Measurements from ENCODE around the gene INKA1. TPM values are rescaled to one million over a fixed set of nuclear protein-coding genes. Genes with fewer than 3 reads are reported as not detected.

INKA1 gene
- total and polyA plus RNA-seq, 9 of the 15 experiments (the other 6 are each of a cell fraction or from before 2014, with no cell fraction given), result 0.55 to 13.9 (median 6.7) TPM

- 30% methylated on average over 1 of the region's 1 CpG for WGBS (ENCODE audit: insufficient coverage, low coverage, missing lambda C conversion rate)
- TF ChIP-seq MYBL2 (IDR thresholded peaks at IDR 0.05; ENCODE audit: low read depth) (no peak), MYBL2 (CRISPR knock-in tag; IDR thresholded peaks at IDR 0.05; ENCODE audit: borderline replicate concordance) (no peak), MTA2 (IDR thresholded peaks at IDR 0.05; ENCODE audit: low read depth) (no peak), GTF2A2 (tag; IDR thresholded peaks at IDR 0.05) (no peak), ATF4 (CRISPR knock-in tag; IDR thresholded peaks at IDR 0.05) (no peak), ZNF277 (CRISPR knock-in tag; IDR thresholded peaks at IDR 0.05; ENCODE audit: borderline replicate concordance) (no peak), ZNF311 (CRISPR knock-in tag; IDR thresholded peaks at IDR 0.05) (no peak), LCOR (CRISPR knock-in tag; IDR thresholded peaks at IDR 0.05) (no peak), EZH2 (IDR thresholded peaks at IDR 0.05; ENCODE audit: borderline replicate concordance, low read depth, low read length) (no peak), ELF4 (CRISPR knock-in tag; IDR thresholded peaks at IDR 0.05) (no peak), SMAD2 (IDR thresholded peaks at IDR 0.05; ENCODE audit: low read depth, low read length) (no peak), DNMT1 (IDR thresholded peaks at IDR 0.05) (no peak), FOS (IDR thresholded peaks at IDR 0.05; ENCODE audit: extremely low read depth, insufficient read length) (no peak), ELK3 (CRISPR knock-in tag; IDR thresholded peaks at IDR 0.05) (no peak), CCAR2 (IDR thresholded peaks at IDR 0.05; ENCODE audit: low read depth, low read length) (no peak), DMBX1 (CRISPR knock-in tag; IDR thresholded peaks at IDR 0.05; ENCODE audit: borderline replicate concordance) (no peak), GMEB1 (CRISPR knock-in tag; IDR thresholded peaks at IDR 0.05) (no peak)
- BruUV-seq (replicated peaks), result no TSS peak
- in situ Hi-C loops (cut with MboI) (no loop called here), intact Hi-C loops (cut with micrococcal nuclease) (no loop called here)
- H4K20me1 ChIP-seq (replicated peaks; ENCODE audit: control insufficient read depth, insufficient read depth, low read length), result peaks cover 13% of the 10 kb centered on the region; the same call in 1 of the 2 replicates
- no peak overlapping the region for H3K4me3 ChIP-seq
- H3K27ac ChIP-seq (ENCODE audit: extremely low read depth, low read depth, low read length), result no peak overlapping the region
- CTCF ChIA-PET (ENCODE audit: low intra/inter-chr PET ratio), result no interaction called here
- H3K4me2 ChIP-seq (ENCODE audit: insufficient read depth, low read length), result no peak overlapping the region
- no peaks in the 10 kb centered on the region; a peak in 1 of 5 replicates for H3K4me1 ChIP-seq (replicated peaks in 1 of 2; ENCODE audit: control insufficient read depth in 2 of 2, insufficient read depth in 2 of 2, low read length in 2 of 2)
- ATAC-seq, result no peak
- no peaks in the 10 kb centered on the region for H3K27me3 ChIP-seq (ENCODE audit: control insufficient read depth in 2 of 2, insufficient read depth in 2 of 2, low read length in 2 of 2)
- no peak for DNase-seq (ENCODE audit: extremely low read depth in 1 of 4, low spot score in 3 of 4)
- FAIRE-seq, result no peak
- 0 out of 3 replicates have a peak, but pooled peaks cover 7% of the 10 kb centered on the region for H3K36me3 ChIP-seq (ENCODE audit: control insufficient read depth, insufficient read depth, low read length)
- H3K9ac ChIP-seq (ENCODE audit: insufficient read depth in 1 of 2, low read depth in 2 of 2, low read length in 2 of 2), result no peak overlapping the region
- H3K9me1 ChIP-seq (ENCODE audit: control insufficient read depth, insufficient read depth, low read length), result no peaks in the 10 kb centered on the region
- POLR2A ChIA-PET, result interaction anchor here (0.8 to 1.1 kb wide), 2 partner anchors 11 to 168 kb away, joined by 3 read pairs; no protein-coding TSS in a partner anchor
- peaks cover 73% of the 10 kb centered on the region for H3K79me2 ChIP-seq (ENCODE audit: control insufficient read depth, insufficient read depth, low read length)
- H2AFZ ChIP-seq (ENCODE audit: low read depth, low read length), result no peak overlapping the region
- H3K9me3 ChIP-seq (replicated peaks; ENCODE audit: control insufficient read depth, insufficient read depth, low read depth, low read length), result no peaks in the 10 kb centered on the region
Measured at GRCh38 chr3:49756036-49756435, 47.0 kb upstream of the INKA1 start.

Data from K562 (cell line).